Hypothalamus (tissue), 51 donors: ENCODE data around the gene DCK.
"Not testable (repeated sequence)": the region's sequence is repeated elsewhere in the genome, so short reads cannot be mapped to it uniquely, and the experiment has no call there.

Source experiments
- DNase-seq, 51 donors: peaks; one replicate each; lab custom pipeline; 2025; lab: John Stamatoyannopoulos, UW

The DCK gene

GRCh38 chr4:71053613-71054012 is 60.2 kb downstream of the DCK start:
- not testable (repeated sequence) for DNase-seq

- DNase-seq, result not testable (repeated sequence)
Observed at GRCh38 chr4:71059573-71059972, 66.1 kb downstream of the DCK start.

- no peak for DNase-seq
Observed at GRCh38 chr4:71062436-71062835, 69.0 kb downstream of the DCK start.

- no peak for DNase-seq
Observed at GRCh38 chr4:71063711-71064110, 70.3 kb downstream of the DCK start.

- no peak for DNase-seq
Observed at GRCh38 chr4:71064521-71064920, 71.1 kb downstream of the DCK start.

- DNase-seq, result no peak
Observed at GRCh38 chr4:71065991-71066510, 72.6 kb downstream of the DCK start.

GRCh38 chr4:71066737-71067716 is 73.6 kb downstream of the DCK start:
- no peak for DNase-seq

GRCh38 chr4:71069063-71069462 is 75.6 kb downstream of the DCK start:
- no peak for DNase-seq

- DNase-seq, result no peak
Observed at GRCh38 chr4:71070015-71070414, 76.6 kb downstream of the DCK start.

- peak in 2 of 51 donors; percentile 0 to 5 for DNase-seq
Observed at GRCh38 chr4:71074452-71075299, 81.2 kb downstream of the DCK start.
